Measurements from ENCODE around the gene SLC31A1. TPM values are rescaled to one million over a fixed set of nuclear protein-coding genes. Genes with fewer than 3 reads are reported as not detected.

SLC31A1 gene
- total RNA-seq, 3 donors from 2014 or later (not counting 1 experiment from before 2014, with no cell fraction given): 7.9 to 27.8 (median 11.8) TPM

DNA sequence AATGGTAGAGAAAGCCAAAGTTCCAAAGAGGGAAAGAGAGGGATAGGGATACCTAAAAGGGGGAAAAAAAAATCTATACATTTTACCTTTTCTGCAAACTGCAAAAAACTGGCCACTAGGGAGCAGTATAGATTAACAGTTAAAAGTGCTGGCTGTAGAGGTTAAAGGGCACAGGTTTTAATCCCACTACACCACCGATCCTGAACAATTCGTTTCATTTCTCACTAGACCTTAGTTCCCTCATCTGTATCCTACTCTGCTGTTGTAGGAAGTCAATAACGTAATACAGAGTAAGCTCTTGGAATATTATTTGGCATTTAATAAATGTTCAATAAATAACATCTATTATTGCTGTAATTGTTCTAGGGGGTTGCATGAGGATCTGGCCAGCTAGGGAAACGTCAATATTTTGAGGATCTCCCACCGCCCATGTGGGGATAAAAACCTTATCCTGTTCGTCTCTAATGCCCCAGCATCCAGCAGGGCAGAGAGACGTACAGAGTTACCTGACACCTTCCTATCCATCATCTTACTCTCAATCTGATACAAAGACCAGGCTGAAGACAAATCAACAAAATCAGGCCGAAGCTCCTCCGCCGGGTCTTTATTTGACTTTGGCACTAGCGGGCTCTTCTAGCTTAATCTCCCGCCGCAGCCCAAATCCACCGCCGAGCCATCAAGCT lies 53.3 kb downstream of the SLC31A1 start:
- ATAC-seq (peak; percentile 23 to 51 (median 41)), DNase-seq (peak in 1 of 2 donors; percentile 80)
- peaks cover 52% of the 10 kb centered on the region for H3K36me3 ChIP-seq (ENCODE audit: control insufficient read depth, insufficient read depth, low read length)
- Mint-ChIP-seq H3K27me3 (ENCODE audit: low read depth in 2 of 2) (no peaks in the 10 kb centered on the region), H3K36me3 (peaks cover 20% of the 10 kb centered on the region), H3K27ac (no peak overlapping the region), H3K4me1 (peaks cover 4 to 11% of the 10 kb centered on the region in 2 donors), H3K9me3 (no peaks in the 10 kb centered on the region), H3K4me3 (no peak overlapping the region)
- no peaks in the 10 kb centered on the region for H3K27me3 ChIP-seq (ENCODE audit: control insufficient read depth, insufficient read depth, low read length)
- intact Hi-C loops (cut with micrococcal nuclease): loop anchor here (1.0 to 10.0 kb wide), 6 partner anchors 53 to 384 kb away; partner anchors contain the start of genes C9orf43, FKBP15, POLE3 and SLC31A1
- H3K4me1 ChIP-seq (ENCODE audit: control insufficient read depth, insufficient read depth, low read length): peaks cover 8% of the 10 kb centered on the region
- H3K27ac ChIP-seq (ENCODE audit: low read length): peak overlapping the region; percentile 95
- WGBS (ENCODE audit: insufficient coverage): under 1% methylated on average over 12 of the region's 15 CpGs
- H3K9me3 ChIP-seq (ENCODE audit: control insufficient read depth, insufficient read depth, low read length): no peaks in the 10 kb centered on the region
- peak overlapping the region; percentile 89 for H3K4me3 ChIP-seq (ENCODE audit: low read length)
- TF ChIP-seq, protein P1, sequence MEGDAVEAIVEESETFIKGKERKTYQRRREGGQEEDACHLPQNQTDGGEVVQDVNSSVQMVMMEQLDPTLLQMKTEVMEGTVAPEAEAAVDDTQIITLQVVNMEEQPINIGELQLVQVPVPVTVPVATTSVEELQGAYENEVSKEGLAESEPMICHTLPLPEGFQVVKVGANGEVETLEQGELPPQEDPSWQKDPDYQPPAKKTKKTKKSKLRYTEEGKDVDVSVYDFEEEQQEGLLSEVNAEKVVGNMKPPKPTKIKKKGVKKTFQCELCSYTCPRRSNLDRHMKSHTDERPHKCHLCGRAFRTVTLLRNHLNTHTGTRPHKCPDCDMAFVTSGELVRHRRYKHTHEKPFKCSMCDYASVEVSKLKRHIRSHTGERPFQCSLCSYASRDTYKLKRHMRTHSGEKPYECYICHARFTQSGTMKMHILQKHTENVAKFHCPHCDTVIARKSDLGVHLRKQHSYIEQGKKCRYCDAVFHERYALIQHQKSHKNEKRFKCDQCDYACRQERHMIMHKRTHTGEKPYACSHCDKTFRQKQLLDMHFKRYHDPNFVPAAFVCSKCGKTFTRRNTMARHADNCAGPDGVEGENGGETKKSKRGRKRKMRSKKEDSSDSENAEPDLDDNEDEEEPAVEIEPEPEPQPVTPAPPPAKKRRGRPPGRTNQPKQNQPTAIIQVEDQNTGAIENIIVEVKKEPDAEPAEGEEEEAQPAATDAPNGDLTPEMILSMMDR (IDR thresholded peaks at IDR 0.05): peak; percentile 77

DNA sequence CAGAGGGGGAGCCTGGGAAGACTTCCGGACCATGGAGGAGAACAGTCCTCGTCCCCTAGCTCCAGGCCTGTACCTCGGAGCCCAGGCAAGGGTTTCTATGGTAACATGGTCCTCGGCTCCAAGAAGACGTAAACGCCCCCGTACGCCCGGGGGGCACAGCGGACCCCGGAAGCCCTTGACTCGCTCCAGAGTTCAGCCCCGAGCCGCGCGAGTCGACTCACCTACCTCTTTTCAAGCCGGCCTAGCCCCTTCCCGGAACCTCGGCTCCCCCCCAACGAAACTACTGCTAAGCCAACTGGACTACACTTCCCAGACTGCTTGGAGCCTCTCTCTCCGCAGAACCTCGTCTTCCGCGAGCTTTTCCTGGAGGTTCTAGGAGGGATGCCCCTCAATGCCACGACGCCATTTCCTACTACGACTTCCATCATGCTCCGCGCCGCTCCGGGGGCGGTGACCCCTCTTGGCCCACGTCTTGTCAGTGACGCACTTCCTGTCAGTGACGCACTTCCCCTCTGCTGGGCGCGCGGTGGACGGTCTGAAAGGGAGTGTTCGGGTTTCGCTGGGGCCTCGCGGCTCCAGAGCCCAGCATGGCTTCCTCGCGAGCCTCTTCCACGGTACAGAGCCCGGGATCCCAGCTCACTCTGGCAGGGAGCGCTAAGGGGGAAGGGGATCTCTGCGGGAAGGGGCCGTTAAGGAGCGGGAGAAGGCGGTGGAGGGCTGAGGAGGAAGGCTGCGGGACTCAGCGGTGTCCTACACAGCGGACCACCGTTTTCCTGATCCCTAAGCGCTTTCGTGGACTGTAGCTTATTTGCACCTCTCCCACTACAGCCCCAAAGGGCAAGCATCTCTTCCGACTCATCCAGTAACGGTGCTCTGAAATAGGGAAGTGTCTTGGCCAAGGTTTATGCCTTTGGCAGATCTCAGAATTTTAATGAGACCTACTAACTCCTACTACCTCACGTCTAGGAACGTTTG lies 54.1 kb downstream of the SLC31A1 start, which contains the start of the genes CDC26 and PRPF4:
CDC26 (minus strand) TSS at position 416 of the 975 bp plus-strand sequence. CDS start 3,065 bp downstream, outside the sequence.
PRPF4 (plus strand) TSS at position 502 of the 975 bp plus-strand sequence; CDS start at position 588, 86 bp downstream.
- H3K27me3 Mint-ChIP-seq (ENCODE audit: low read depth in 2 of 2): no peaks in the 10 kb centered on the region
- DNase-seq: peak; percentile 92 to 99
- H3K4me1 Mint-ChIP-seq: peaks cover 8 to 15% of the 10 kb centered on the region in 2 donors
- H3K27ac ChIP-seq (ENCODE audit: low read length): peak within 1 kb of the TSS; percentile 95
- H3K27ac Mint-ChIP-seq: no peak within 1 kb of the TSS
- peak within 1 kb of the TSS; percentile 89 for H3K4me3 ChIP-seq (ENCODE audit: low read length)
- intact Hi-C loops (cut with micrococcal nuclease): loop anchor here (1.0 to 10.0 kb wide), 3 partner anchors 54 to 239 kb away; partner anchors contain the start of genes C9orf43, FKBP15, POLE3 and SLC31A1
- no peaks in the 10 kb centered on the region for H3K9me3 Mint-ChIP-seq
- H3K36me3 Mint-ChIP-seq: peaks cover 25% of the 10 kb centered on the region
- peak; percentile 94 to 99 (median 97) for ATAC-seq
- no peak within 1 kb of the TSS for H3K4me3 Mint-ChIP-seq
- TF ChIP-seq, protein P1 (IDR thresholded peaks at IDR 0.05): no peak
- WGBS (ENCODE audit: insufficient coverage): under 1% methylated on average over 61 of the region's 63 CpGs
- H3K36me3 ChIP-seq (ENCODE audit: control insufficient read depth, insufficient read depth, low read length): peaks cover 52% of the 10 kb centered on the region
- peaks cover 8% of the 10 kb centered on the region for H3K4me1 ChIP-seq (ENCODE audit: control insufficient read depth, insufficient read depth, low read length)
- no peaks in the 10 kb centered on the region for H3K9me3 ChIP-seq (ENCODE audit: control insufficient read depth, insufficient read depth, low read length)
- no peaks in the 10 kb centered on the region for H3K27me3 ChIP-seq (ENCODE audit: control insufficient read depth, insufficient read depth, low read length)

DNA sequence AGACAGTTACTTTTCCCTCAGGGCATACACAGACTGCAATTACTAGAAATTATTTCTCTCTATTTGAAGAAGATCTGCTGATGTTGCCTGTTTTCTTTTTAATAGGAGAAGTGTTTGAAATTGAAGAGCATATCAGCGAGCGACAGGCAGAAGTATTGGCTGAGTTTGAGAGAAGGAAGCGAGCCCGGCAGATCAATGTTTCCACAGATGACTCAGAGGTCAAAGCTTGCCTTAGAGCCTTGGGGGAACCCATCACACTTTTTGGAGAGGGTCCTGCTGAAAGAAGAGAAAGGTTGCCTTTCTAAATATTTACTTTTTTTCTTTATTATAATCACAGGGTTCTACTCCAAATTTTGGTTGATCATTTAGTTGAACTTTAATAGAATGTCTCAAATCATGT lies 57.5 kb downstream of the SLC31A1 start:
- intact Hi-C loops (cut with micrococcal nuclease): loop anchor here (10.0 kb wide), 1 partner anchor 236 kb away; no protein-coding TSS in a partner anchor
- no peaks in the 10 kb centered on the region for H3K9me3 ChIP-seq (ENCODE audit: control insufficient read depth, insufficient read depth, low read length)
- Mint-ChIP-seq H3K4me3 (no peak overlapping the region), H3K27ac (peak overlapping the region; percentile 13 to 41), H3K9me3 (no peaks in the 10 kb centered on the region), H3K36me3 (peaks cover 41% of the 10 kb centered on the region), H3K27me3 (ENCODE audit: low read depth in 2 of 2) (no peaks in the 10 kb centered on the region), H3K4me1 (peaks cover 19 to 21% of the 10 kb centered on the region in 2 donors)
- no peak overlapping the region for H3K27ac ChIP-seq (ENCODE audit: low read length)
- no peaks in the 10 kb centered on the region for H3K27me3 ChIP-seq (ENCODE audit: control insufficient read depth, insufficient read depth, low read length)
- ATAC-seq (no peak), DNase-seq (no peak)
- 87% methylated on average over 4 of the region's 4 CpGs for WGBS (ENCODE audit: insufficient coverage)
- H3K4me1 ChIP-seq (ENCODE audit: control insufficient read depth, insufficient read depth, low read length): peaks cover 8% of the 10 kb centered on the region
- peaks cover 53% of the 10 kb centered on the region for H3K36me3 ChIP-seq (ENCODE audit: control insufficient read depth, insufficient read depth, low read length)
- TF ChIP-seq, protein P1 (IDR thresholded peaks at IDR 0.05): no peak
- no peak overlapping the region for H3K4me3 ChIP-seq (ENCODE audit: low read length)
